K562 (cell line): ENCODE measurements around the gene SEMA3F. TPM values are rescaled to one million over a fixed set of nuclear protein-coding genes. Genes with fewer than 3 reads are reported as not detected.

Experiments
- ATAC-seq: fragments of 200-7000 bp; cut with Tn5 transposase; 3 replicates; pipeline ENCODE4 v1.9.1; 2020; ENCODE audit warnings: moderate library complexity
- BruUV-seq: library from RNA; stranded (reverse); fragments of 400-500 nt; replicated peaks from 2 replicates; lab custom pipeline; 2021; lab: Mats Ljungman, UMichigan
- CTCF ChIA-PET: fragments of 300-600 bp; formaldehyde crosslinking; extraction: SDS; loops from one replicate; lab custom pipeline; 2021; ENCODE audit warnings: low intra/inter-chr PET ratio; lab: Yijun Ruan, JAX
- POLR2A ChIA-PET: fragments of 300-600, 350-650 bp; sonication (Branson Sonifier 250); formaldehyde crosslinking; extraction: SDS; loops from one replicate; lab custom pipeline; 2021; ENCODE audit warnings: antibody characterized with exemption, inconsistent platforms; lab: Yijun Ruan, JAX
- DNase-seq, 4 experiments: peaks; one replicate each; pipeline versions ENCODE4 v3.0.0 to v3.0.0-alpha.2; 2011 to 2018; ENCODE audit warnings: low spot score in 3 of 4, mixed read lengths in 3 of 4; ENCODE audit errors: extremely low read depth in 1 of 4
- FAIRE-seq: peaks from 2 replicates; lab custom pipeline; 2011; peaks lifted over from hg19 to GRCh38; lab: Jason Lieb, UNC
- H2AFZ ChIP-seq: 2 replicates; pipeline ENCODE4 v1.6.0; 2011; ENCODE audit warnings: low read depth, low read length, control low read depth, inconsistent platforms
- H3K27ac ChIP-seq: fragments of 200-600 bp; 3 replicates; pipeline ENCODE4 v1.8.0; 2011; ENCODE audit warnings: low read depth, mild to moderate bottlenecking, control low read depth, inconsistent platforms, low read length, moderate library complexity, mixed read lengths; ENCODE audit errors: extremely low read depth
- H3K27me3 ChIP-seq, 2 experiments: fragments of 300-600 bp in 1 of 2; 2 replicates in 1 of 2; 3 replicates in 1 of 2; pipeline versions ENCODE4 v1.6.0 to v1.8.0; 2011; ENCODE audit warnings: inconsistent platforms in 2 of 2, low read length in 2 of 2, mild to moderate bottlenecking in 1 of 2, mixed read lengths in 1 of 2, moderate library complexity in 1 of 2; ENCODE audit not compliant: control insufficient read depth in 2 of 2, insufficient read depth in 2 of 2
- H3K36me3 ChIP-seq: fragments of 300-600 bp; 3 replicates; pipeline ENCODE4 v1.8.0; 2011; ENCODE audit warnings: mild to moderate bottlenecking, low read length, inconsistent platforms; ENCODE audit not compliant: control insufficient read depth, insufficient read depth
- H3K4me1 ChIP-seq, 2 experiments: fragments of 200-600 bp in 1 of 2; replicated peaks in 1 of 2; 2 replicates in 1 of 2; 3 replicates in 1 of 2; pipeline versions ENCODE4 v1.5.1 to v1.8.0; 2011; ENCODE audit warnings: inconsistent platforms in 2 of 2, low read length in 2 of 2, mild to moderate bottlenecking in 1 of 2, mixed read lengths in 1 of 2, moderate library complexity in 1 of 2; ENCODE audit not compliant: control insufficient read depth in 2 of 2, insufficient read depth in 2 of 2
- H3K4me2 ChIP-seq: 2 replicates; pipeline ENCODE4 v1.6.1; 2011; ENCODE audit warnings: low read length, control low read depth, inconsistent platforms, mixed read lengths; ENCODE audit not compliant: insufficient read depth
- H3K4me3 ChIP-seq: fragments of 200-600 bp; sonication (generic), shearing (Covaris generic); 2 replicates; pipeline ENCODE4 v1.5.1; 2016; ENCODE audit warnings: control low read depth, inconsistent platforms
- H3K79me2 ChIP-seq: fragments of 200-600 bp; 3 replicates; pipeline ENCODE4 v1.8.0; 2011; ENCODE audit warnings: low read length, inconsistent platforms; ENCODE audit not compliant: control insufficient read depth, insufficient read depth
- H3K9ac ChIP-seq, 2 experiments: 2 replicates each; pipeline versions ENCODE4 v1.6.0 to v1.6.1; 2011; ENCODE audit warnings: low read depth in 2 of 2, low read length in 2 of 2, control low read depth in 1 of 2, inconsistent platforms in 1 of 2, mild to moderate bottlenecking in 1 of 2, mixed read lengths in 1 of 2; ENCODE audit not compliant: insufficient read depth in 1 of 2
- H3K9me1 ChIP-seq: one replicate; pipeline ENCODE4 v1.6.0; 2011; ENCODE audit warnings: inconsistent platforms, mild to moderate bottlenecking, low read length, moderate library complexity; ENCODE audit not compliant: control insufficient read depth, insufficient read depth
- H3K9me3 ChIP-seq: replicated peaks from 2 replicates; pipeline ENCODE4 v1.5.1; 2011; ENCODE audit warnings: low read depth, low read length, inconsistent platforms; ENCODE audit not compliant: control insufficient read depth, insufficient read depth
- H4K20me1 ChIP-seq: replicated peaks from 2 replicates; pipeline ENCODE4 v1.6.1; 2011; ENCODE audit warnings: low read length, inconsistent platforms, mixed read lengths; ENCODE audit not compliant: control insufficient read depth, insufficient read depth
- POLR2G ChIP-seq: fragments of 200-400 bp; formaldehyde crosslinking; IDR thresholded peaks from 2 replicates; pipeline ENCODE4 v1.6.1; 2017; ENCODE audit warnings: low read depth, mild to moderate bottlenecking, antibody characterized with exemption, low read length, moderate library complexity
- YY1 ChIP-seq, 3 experiments: IDR thresholded peaks; 2 replicates each; pipeline ENCODE4 v1.6.1; 2011; ENCODE audit warnings: low read length in 2 of 3, mild to moderate bottlenecking in 2 of 3, moderate library complexity in 2 of 3, borderline replicate concordance in 1 of 3, control low read depth in 1 of 3, low read depth in 1 of 3; ENCODE audit not compliant: insufficient read depth in 3 of 3, insufficient replicate concordance in 2 of 3, control insufficient read depth in 1 of 3, insufficient read length in 1 of 3; ENCODE audit errors: extremely low read depth in 1 of 3
- WGBS: fragments of 100-300 bp; shearing (Covaris generic); methylation state at CpG from one replicate; pipeline ENCODE4 v1.1.6; 2016; ENCODE audit warnings: low coverage, mixed read lengths; ENCODE audit not compliant: insufficient coverage; ENCODE audit errors: missing lambda C conversion rate; 5-methylcytosine and 5-hydroxymethylcytosine counted together
- in situ Hi-C: fragments of 300-500 bp; cut with MboI; formaldehyde crosslinking; loops from 4 replicates; pipeline ENCODE4 v1.15.0; 2018; ENCODE audit warnings: inconsistent platforms, mixed read lengths
- intact Hi-C: fragments of 100-400 bp; cut with micrococcal nuclease; formaldehyde crosslinking; loops from 2 replicates; pipeline ENCODE4 v1.14.2; 2022
- polyA plus RNA-seq, 8 experiments: library from polyadenylated mRNA; depleted of rRNA in 4 of 8; stranded (reverse) in 5 of 8; unstranded in 3 of 8; fragments of >200 nt; fragmentation: Nextera tagmentation in 2 of 8; fragmentation: Illumina TruSeq in 1 of 8; extraction: Ambion mirVana in 2 of 8; extraction: Trizol in 1 of 8; gene quantifications; 2 replicates each; pipeline versions ENCODE4 v1.2.1 to v1.2.3, GENCODE V29; 2011 to 2014; ENCODE audit warnings: inconsistent platforms in 1 of 8, missing spikeins in 1 of 8
- total RNA-seq, 7 experiments: library from RNA; depleted of rRNA in 6 of 7; stranded (reverse); fragments of >200 nt in 6 of 7; fragmentation: Illumina TruSeq in 2 of 7; extraction: Trizol in 2 of 7; gene quantifications; 2 replicates each; pipeline versions ENCODE4 v1.2.1 to v1.2.3, GENCODE V29; 2011 to 2021; ENCODE audit warnings: low replicate concordance in 1 of 7
- TF ChIP-seq, protein P1 (sequence below), 2 experiments: fragments of 450-650 bp; formaldehyde crosslinking in 1 of 2; IDR thresholded peaks; 2 replicates each; pipeline versions ENCODE4 v1.4.0 to v1.6.1; 2014 to 2020; ENCODE audit warnings: mild to moderate bottlenecking in 2 of 2, borderline replicate concordance in 1 of 2, low read depth in 1 of 2
- TF ChIP-seq, protein P2 (sequence below): IDR thresholded peaks from 2 replicates; pipeline ENCODE4 v1.6.1; 2011; ENCODE audit warnings: borderline replicate concordance, low read depth, mild to moderate bottlenecking, moderate library complexity, low read length; ENCODE audit not compliant: insufficient read depth, poor library complexity, severe bottlenecking

The SEMA3F gene
- total and polyA plus RNA-seq, 9 of the 15 experiments (the other 6 are each of a cell fraction or from before 2014, with no cell fraction given) = 0.58 to 3.0 (median 2.0) TPM; not detected in 2

- no peaks in the 10 kb centered on the region for H3K27me3 ChIP-seq
- DNase-seq (peak; percentile 77 to 83 (median 80)), FAIRE-seq (peak; percentile 92), ATAC-seq (peak; percentile 96)
- H3K4me1 ChIP-seq = peaks cover 0 to 9% of the 10 kb centered on the region in 2 experiments; a peak in 2 of 5 replicates
- CTCF ChIA-PET = interaction anchor here (0.5 to 4.4 kb wide), 5 partner anchors 68 to 106 kb away, joined by 3 to 34 read pairs (median 5); no protein-coding TSS in a partner anchor
- H3K79me2 ChIP-seq = no peaks in the 10 kb centered on the region
- intact Hi-C loops = loop anchor here (1.0 to 5.0 kb wide), 3 partner anchors 33 to 151 kb away; no protein-coding TSS in a partner anchor
- H3K4me2 ChIP-seq = no peak overlapping the region
- no peaks in the 10 kb centered on the region for H3K9me3 ChIP-seq
- BruUV-seq = no TSS peak
- no peak overlapping the region for H3K27ac ChIP-seq
- no peak overlapping the region for H2AFZ ChIP-seq
- POLR2A ChIA-PET = interaction anchor here (0.6 to 3.3 kb wide), 7 partner anchors 14 to 70 kb away, joined by 3 to 12 read pairs (median 4); partner anchors contain the start of gene GNAT1
- 30% methylated on average over 13 of the region's 13 CpGs for WGBS
- peaks cover 41% of the 10 kb centered on the region for H3K36me3 ChIP-seq
- H3K9me1 ChIP-seq = no peaks in the 10 kb centered on the region
- no peak overlapping the region for H3K9ac ChIP-seq
- peaks cover 12% of the 10 kb centered on the region for H4K20me1 ChIP-seq
- in situ Hi-C loops = loop anchor here (5.0 kb wide), 1 partner anchor 61 kb away; no protein-coding TSS in a partner anchor
- no peak overlapping the region for H3K4me3 ChIP-seq
- TF ChIP-seq, protein P1, sequence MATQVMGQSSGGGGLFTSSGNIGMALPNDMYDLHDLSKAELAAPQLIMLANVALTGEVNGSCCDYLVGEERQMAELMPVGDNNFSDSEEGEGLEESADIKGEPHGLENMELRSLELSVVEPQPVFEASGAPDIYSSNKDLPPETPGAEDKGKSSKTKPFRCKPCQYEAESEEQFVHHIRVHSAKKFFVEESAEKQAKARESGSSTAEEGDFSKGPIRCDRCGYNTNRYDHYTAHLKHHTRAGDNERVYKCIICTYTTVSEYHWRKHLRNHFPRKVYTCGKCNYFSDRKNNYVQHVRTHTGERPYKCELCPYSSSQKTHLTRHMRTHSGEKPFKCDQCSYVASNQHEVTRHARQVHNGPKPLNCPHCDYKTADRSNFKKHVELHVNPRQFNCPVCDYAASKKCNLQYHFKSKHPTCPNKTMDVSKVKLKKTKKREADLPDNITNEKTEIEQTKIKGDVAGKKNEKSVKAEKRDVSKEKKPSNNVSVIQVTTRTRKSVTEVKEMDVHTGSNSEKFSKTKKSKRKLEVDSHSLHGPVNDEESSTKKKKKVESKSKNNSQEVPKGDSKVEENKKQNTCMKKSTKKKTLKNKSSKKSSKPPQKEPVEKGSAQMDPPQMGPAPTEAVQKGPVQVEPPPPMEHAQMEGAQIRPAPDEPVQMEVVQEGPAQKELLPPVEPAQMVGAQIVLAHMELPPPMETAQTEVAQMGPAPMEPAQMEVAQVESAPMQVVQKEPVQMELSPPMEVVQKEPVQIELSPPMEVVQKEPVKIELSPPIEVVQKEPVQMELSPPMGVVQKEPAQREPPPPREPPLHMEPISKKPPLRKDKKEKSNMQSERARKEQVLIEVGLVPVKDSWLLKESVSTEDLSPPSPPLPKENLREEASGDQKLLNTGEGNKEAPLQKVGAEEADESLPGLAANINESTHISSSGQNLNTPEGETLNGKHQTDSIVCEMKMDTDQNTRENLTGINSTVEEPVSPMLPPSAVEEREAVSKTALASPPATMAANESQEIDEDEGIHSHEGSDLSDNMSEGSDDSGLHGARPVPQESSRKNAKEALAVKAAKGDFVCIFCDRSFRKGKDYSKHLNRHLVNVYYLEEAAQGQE (IDR thresholded peaks at IDR 0.05; ENCODE audit: borderline replicate concordance) = peak; percentile 74; the same call in 1 of the 2 replicates
- TF ChIP-seq, protein P1 (CRISPR knock-in tag; IDR thresholded peaks at IDR 0.05; ENCODE audit: low read depth) = no peak
- TF ChIP-seq, protein P2, sequence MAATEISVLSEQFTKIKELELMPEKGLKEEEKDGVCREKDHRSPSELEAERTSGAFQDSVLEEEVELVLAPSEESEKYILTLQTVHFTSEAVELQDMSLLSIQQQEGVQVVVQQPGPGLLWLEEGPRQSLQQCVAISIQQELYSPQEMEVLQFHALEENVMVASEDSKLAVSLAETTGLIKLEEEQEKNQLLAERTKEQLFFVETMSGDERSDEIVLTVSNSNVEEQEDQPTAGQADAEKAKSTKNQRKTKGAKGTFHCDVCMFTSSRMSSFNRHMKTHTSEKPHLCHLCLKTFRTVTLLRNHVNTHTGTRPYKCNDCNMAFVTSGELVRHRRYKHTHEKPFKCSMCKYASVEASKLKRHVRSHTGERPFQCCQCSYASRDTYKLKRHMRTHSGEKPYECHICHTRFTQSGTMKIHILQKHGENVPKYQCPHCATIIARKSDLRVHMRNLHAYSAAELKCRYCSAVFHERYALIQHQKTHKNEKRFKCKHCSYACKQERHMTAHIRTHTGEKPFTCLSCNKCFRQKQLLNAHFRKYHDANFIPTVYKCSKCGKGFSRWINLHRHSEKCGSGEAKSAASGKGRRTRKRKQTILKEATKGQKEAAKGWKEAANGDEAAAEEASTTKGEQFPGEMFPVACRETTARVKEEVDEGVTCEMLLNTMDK = peak; percentile 61
- TF ChIP-seq YY1 (IDR thresholded peaks at IDR 0.05; ENCODE audit: borderline replicate concordance in 1 of 3, control insufficient read depth in 1 of 3, extremely low read depth in 1 of 3, insufficient read depth in 3 of 3, insufficient read length in 1 of 3, insufficient replicate concordance in 2 of 3, low read depth in 1 of 3, low read length in 2 of 3) (peak in 1 of 3 experiments; percentile 3), POLR2G (peak; percentile 71)
These were observed 33.8 kb upstream of the SEMA3F start for GRCh38 chr3:50121072-50122032.
